Measurements from ENCODE around the gene SLC2A1. TPM values are rescaled to one million over a fixed set of nuclear protein-coding genes. Genes with fewer than 3 reads are reported as not detected.

SLC2A1 gene
- total RNA-seq, 2 donors from 2014 or later: 25.0 to 51.5 TPM

- Histone ChIP-seq H3K27me3 (no peaks in the 10 kb centered on the region), H3K4me3 (no peak overlapping the region), H3K4me1 (peaks cover 0 to 56% of the 10 kb centered on the region in 2 donors), H3K27ac (peak overlapping the region in 1 of 2 donors; percentile 22), H3K36me3 (no peaks in the 10 kb centered on the region), H3K9me3 (no peaks in the 10 kb centered on the region)
- no peak for DNase-seq (ENCODE audit: low spot score)
- TF ChIP-seq CTCF (IDR thresholded peaks at IDR 0.05): no peak
These were observed 9.2 kb downstream of the SLC2A1 start for GRCh38 chr1:42949312-42950115.

- H3K9me3 ChIP-seq: no peaks in the 10 kb centered on the region
- H3K36me3 ChIP-seq: no peaks in the 10 kb centered on the region
- H3K27me3 ChIP-seq: no peaks in the 10 kb centered on the region
- H3K27ac ChIP-seq: no peak overlapping the region
- no peak overlapping the region for H3K4me3 ChIP-seq
- TF ChIP-seq CTCF (IDR thresholded peaks at IDR 0.05): no peak
- no peak for DNase-seq (ENCODE audit: low spot score)
- peaks cover 0 to 70% of the 10 kb centered on the region in 2 donors for H3K4me1 ChIP-seq
These were observed 10.5 kb downstream of the SLC2A1 start for GRCh38 chr1:42947965-42948732.

- no peaks in the 10 kb centered on the region for H3K36me3 ChIP-seq
- no peak for TF ChIP-seq CTCF (IDR thresholded peaks at IDR 0.05)
- no peak for DNase-seq (ENCODE audit: low spot score)
- no peak overlapping the region for H3K4me3 ChIP-seq
- H3K4me1 ChIP-seq: peaks cover 0 to 71% of the 10 kb centered on the region in 2 donors
- H3K27ac ChIP-seq: peak overlapping the region; percentile 66 to 82
- no peaks in the 10 kb centered on the region for H3K9me3 ChIP-seq
- H3K27me3 ChIP-seq: no peaks in the 10 kb centered on the region
These were observed 11.6 kb downstream of the SLC2A1 start for GRCh38 chr1:42947117-42947516.

- DNase-seq (ENCODE audit: low spot score): no peak
- Histone ChIP-seq H3K27ac (peak overlapping the region; percentile 66 to 82), H3K36me3 (no peaks in the 10 kb centered on the region), H3K4me1 (peaks cover 0 to 79% of the 10 kb centered on the region in 2 donors), H3K27me3 (no peaks in the 10 kb centered on the region), H3K9me3 (no peaks in the 10 kb centered on the region), H3K4me3 (no peak overlapping the region)
- TF ChIP-seq CTCF (IDR thresholded peaks at IDR 0.05): no peak
These were observed 12.4 kb downstream of the SLC2A1 start for GRCh38 chr1:42946120-42946898.

- Histone ChIP-seq H3K4me3 (no peak overlapping the region), H3K9me3 (no peaks in the 10 kb centered on the region), H3K4me1 (peaks cover 0 to 91% of the 10 kb centered on the region in 2 donors), H3K36me3 (no peaks in the 10 kb centered on the region), H3K27ac (peak overlapping the region; percentile 82), H3K27me3 (no peaks in the 10 kb centered on the region)
- TF ChIP-seq CTCF (IDR thresholded peaks at IDR 0.05): no peak
- no peak for DNase-seq (ENCODE audit: low spot score)
These were observed 13.5 kb downstream of the SLC2A1 start for GRCh38 chr1:42945164-42945563.
